Keratinocyte (primary cell): ENCODE measurements around the gene BTN3A1. TPM values are rescaled to one million over a fixed set of nuclear protein-coding genes. Genes with fewer than 3 reads are reported as not detected.

Experiments
- DNase-seq: peaks from one replicate; pipeline ENCODE4 v3.0.0-alpha.2; 2011; ENCODE audit warnings: low read depth, missing footprints, low spot score
- FAIRE-seq: peaks from 2 replicates; lab custom pipeline; 2011; peaks lifted over from hg19 to GRCh38; lab: Jason Lieb, UNC
- H2AFZ ChIP-seq: 2 replicates; pipeline ENCODE4 v1.6.0; 2012; ENCODE audit warnings: low read length, control low read depth, inconsistent platforms; ENCODE audit not compliant: control insufficient read depth
- H3K27ac ChIP-seq: 2 replicates; pipeline ENCODE4 v1.5.1; 2011; ENCODE audit warnings: low read length; ENCODE audit not compliant: control insufficient read depth, insufficient read depth
- H3K27me3 ChIP-seq: 3 replicates; pipeline ENCODE4 v1.6.0; 2011; ENCODE audit warnings: low read length; ENCODE audit not compliant: control insufficient read depth, insufficient read depth; ENCODE audit errors: extremely low read depth
- H3K36me3 ChIP-seq, 2 experiments: 2 replicates in 1 of 2; 3 replicates in 1 of 2; pipeline ENCODE4 v1.5.1; 2011; ENCODE audit warnings: low read length in 2 of 2, mild to moderate bottlenecking in 1 of 2; ENCODE audit not compliant: control insufficient read depth in 2 of 2, insufficient read depth in 2 of 2; ENCODE audit errors: extremely low read depth in 1 of 2
- H3K4me1 ChIP-seq: 3 replicates; pipeline ENCODE4 v1.5.1; 2011; ENCODE audit warnings: low read length; ENCODE audit not compliant: control insufficient read depth, insufficient read depth; ENCODE audit errors: extremely low read depth
- H3K4me2 ChIP-seq: 3 replicates; pipeline ENCODE4 v1.6.0; 2011; ENCODE audit warnings: low read depth, low read length; ENCODE audit not compliant: control insufficient read depth, insufficient read depth; ENCODE audit errors: extremely low read depth
- H3K4me3 ChIP-seq, 3 experiments: fragments of 200-600 bp in 1 of 3; sonication (generic) in 1 of 3; 2 replicates in 2 of 3; 3 replicates in 1 of 3; pipeline ENCODE4 v1.5.1; 2011 to 2016; ENCODE audit warnings: low read length in 3 of 3, mild to moderate bottlenecking in 3 of 3, control low read depth in 2 of 3, inconsistent platforms in 1 of 3, low read depth in 1 of 3, mixed read lengths in 1 of 3, mixed run types in 1 of 3, moderate library complexity in 1 of 3; ENCODE audit not compliant: control insufficient read depth in 2 of 3, insufficient read depth in 2 of 3; ENCODE audit errors: extremely low read depth in 1 of 3
- H3K79me2 ChIP-seq: 2 replicates; pipeline ENCODE4 v1.6.0; 2012; ENCODE audit warnings: low read length; ENCODE audit not compliant: control insufficient read depth, insufficient read depth
- H3K9ac ChIP-seq: 3 replicates; pipeline ENCODE4 v1.6.0; 2011; ENCODE audit warnings: low read length; ENCODE audit not compliant: control insufficient read depth, insufficient read depth; ENCODE audit errors: extremely low read depth
- H3K9me1 ChIP-seq: 3 replicates; pipeline ENCODE4 v1.6.0; 2011; ENCODE audit warnings: low read length; ENCODE audit not compliant: control insufficient read depth, insufficient read depth; ENCODE audit errors: extremely low read depth
- H3K9me3 ChIP-seq: 2 replicates; pipeline ENCODE4 v1.5.1; 2012; ENCODE audit warnings: low read depth, low read length; ENCODE audit not compliant: control insufficient read depth
- H4K20me1 ChIP-seq: 3 replicates; pipeline ENCODE4 v1.6.0; 2011; ENCODE audit warnings: low read length; ENCODE audit not compliant: control insufficient read depth, insufficient read depth; ENCODE audit errors: extremely low read depth
- EZH2 ChIP-seq: IDR thresholded peaks from one replicate; pipeline ENCODE4 v1.6.1; 2012; ENCODE audit warnings: inconsistent platforms, mild to moderate bottlenecking, low read length, moderate library complexity
- dilution Hi-C: fragments of 300-500 bp; cut with MboI; formaldehyde crosslinking; loops from one replicate; pipeline ENCODE4 v1.7.0; 2020; ENCODE audit warnings: low sequenced_read_pairs; ENCODE audit not compliant: extremely low pct_ligation_motif_present
- polyA plus RNA-seq, 5 experiments: library from polyadenylated mRNA; depleted of rRNA in 3 of 5; stranded (reverse) in 3 of 5; stranded (forward) in 1 of 5; unstranded in 1 of 5; fragments of >200 nt; gene quantifications; 1 replicate in 1 of 5; 2 replicates in 3 of 5; 3 replicates in 1 of 5; pipeline versions ENCODE4 v1.2.1 to v1.2.3, GENCODE V29; 2011 to 2012; ENCODE audit warnings: missing spikeins in 2 of 5, low read depth in 1 of 5, low replicate concordance in 1 of 5
- TF ChIP-seq, protein P1 (sequence below), 3 experiments: IDR thresholded peaks in 1 of 3; conservative IDR thresholded peaks in 1 of 3; optimal IDR thresholded peaks in 1 of 3; 2 replicates in 2 of 3; 3 replicates in 1 of 3; pipeline versions ENCODE3 to v1.5.1; 2011; ENCODE audit warnings: low read length in 3 of 3, mild to moderate bottlenecking in 3 of 3, moderate library complexity in 2 of 3, control low read depth in 1 of 3, inconsistent platforms in 1 of 3; ENCODE audit not compliant: insufficient read depth in 2 of 3; ENCODE audit errors: extremely low read depth in 1 of 3

BTN3A1 gene
- polyA plus RNA-seq, 1 donor (not counting 4 experiments of a cell fraction or from before 2014, with no cell fraction given), result 6.9 TPM

DNA sequence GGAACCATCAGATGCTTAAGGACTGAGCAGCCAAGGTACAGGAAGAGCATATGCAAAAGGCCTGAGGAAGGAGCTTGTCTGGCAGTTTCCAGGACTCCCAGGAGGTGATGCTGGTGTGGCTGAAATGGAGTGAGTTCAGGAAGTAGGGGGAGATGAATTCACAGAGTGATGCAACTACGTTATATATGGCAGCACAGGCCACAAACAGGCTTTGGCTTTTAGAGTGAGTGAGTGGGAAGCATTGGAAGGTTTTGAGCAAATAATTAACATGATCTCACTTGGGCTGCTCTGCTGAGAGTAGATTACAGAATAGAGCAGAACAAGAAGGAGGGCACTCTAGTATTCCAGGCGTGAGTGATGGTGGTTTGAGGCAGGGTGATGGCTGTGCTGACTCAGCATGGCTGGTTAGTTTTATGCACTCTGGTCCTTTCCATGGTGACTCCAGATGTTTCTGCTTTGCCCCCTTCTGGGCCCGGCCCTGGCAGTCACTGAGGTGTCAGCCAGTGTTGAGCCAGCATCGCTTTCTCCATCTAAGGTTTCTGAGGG is 12.7 kb upstream of the BTN3A1 start:
- no peak for FAIRE-seq

GRCh38 chr6:26390531-26390930 is 11.5 kb upstream of the BTN3A1 start:
- FAIRE-seq (no peak), DNase-seq (no peak)
- no peaks in the 10 kb centered on the region for H3K27me3 ChIP-seq

More for the DNA sequence above, 12.7 kb upstream of the BTN3A1 start:
- H3K4me2 ChIP-seq, result no peak overlapping the region
- no peak overlapping the region for H3K27ac ChIP-seq
- H3K9me1 ChIP-seq, result no peaks in the 10 kb centered on the region
- no peaks in the 10 kb centered on the region for H3K79me2 ChIP-seq
- H2AFZ ChIP-seq, result no peak overlapping the region
- H3K27me3 ChIP-seq, result no peaks in the 10 kb centered on the region
- peaks cover 6% of the 10 kb centered on the region for H3K4me1 ChIP-seq
- DNase-seq, result no peak
- H3K36me3 ChIP-seq, result peaks cover 0 to 1% of the 10 kb centered on the region in 2 experiments
- no peak overlapping the region for H3K4me3 ChIP-seq
- no peaks in the 10 kb centered on the region for H3K9me3 ChIP-seq
- no peak overlapping the region for H3K9ac ChIP-seq
- TF ChIP-seq, protein P1, sequence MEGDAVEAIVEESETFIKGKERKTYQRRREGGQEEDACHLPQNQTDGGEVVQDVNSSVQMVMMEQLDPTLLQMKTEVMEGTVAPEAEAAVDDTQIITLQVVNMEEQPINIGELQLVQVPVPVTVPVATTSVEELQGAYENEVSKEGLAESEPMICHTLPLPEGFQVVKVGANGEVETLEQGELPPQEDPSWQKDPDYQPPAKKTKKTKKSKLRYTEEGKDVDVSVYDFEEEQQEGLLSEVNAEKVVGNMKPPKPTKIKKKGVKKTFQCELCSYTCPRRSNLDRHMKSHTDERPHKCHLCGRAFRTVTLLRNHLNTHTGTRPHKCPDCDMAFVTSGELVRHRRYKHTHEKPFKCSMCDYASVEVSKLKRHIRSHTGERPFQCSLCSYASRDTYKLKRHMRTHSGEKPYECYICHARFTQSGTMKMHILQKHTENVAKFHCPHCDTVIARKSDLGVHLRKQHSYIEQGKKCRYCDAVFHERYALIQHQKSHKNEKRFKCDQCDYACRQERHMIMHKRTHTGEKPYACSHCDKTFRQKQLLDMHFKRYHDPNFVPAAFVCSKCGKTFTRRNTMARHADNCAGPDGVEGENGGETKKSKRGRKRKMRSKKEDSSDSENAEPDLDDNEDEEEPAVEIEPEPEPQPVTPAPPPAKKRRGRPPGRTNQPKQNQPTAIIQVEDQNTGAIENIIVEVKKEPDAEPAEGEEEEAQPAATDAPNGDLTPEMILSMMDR (optimal IDR thresholded peaks at IDR 0.05 in 1 of 3, IDR thresholded peaks at IDR 0.05 in 1 of 3, conservative IDR thresholded peaks at IDR 0.05 in 1 of 3; ENCODE audit: extremely low read depth in 1 of 3, insufficient read depth in 2 of 3, low read length in 3 of 3), result peak in 1 of 3 experiments; percentile 10
- TF ChIP-seq EZH2, result no peak
- no peaks in the 10 kb centered on the region for H4K20me1 ChIP-seq
- dilution Hi-C loops, result no loop called here

More at GRCh38 chr6:26390531-26390930, 11.5 kb upstream of the BTN3A1 start:
- Histone ChIP-seq H3K36me3 (peaks cover 0 to 1% of the 10 kb centered on the region in 2 experiments), H3K79me2 (no peaks in the 10 kb centered on the region), H3K4me2 (no peak overlapping the region), H3K9ac (no peak overlapping the region), H3K9me1 (no peaks in the 10 kb centered on the region), H4K20me1 (no peaks in the 10 kb centered on the region), H3K27ac (no peak overlapping the region), H3K4me3 (no peak overlapping the region), H2AFZ (no peak overlapping the region), H3K9me3 (no peaks in the 10 kb centered on the region), H3K4me1 (peaks cover 8% of the 10 kb centered on the region)
- dilution Hi-C loops, result no loop called here
- no peak for TF ChIP-seq EZH2
- TF ChIP-seq, protein P1 (optimal IDR thresholded peaks at IDR 0.05 in 1 of 3, IDR thresholded peaks at IDR 0.05 in 1 of 3, conservative IDR thresholded peaks at IDR 0.05 in 1 of 3; ENCODE audit: extremely low read depth in 1 of 3, insufficient read depth in 2 of 3, low read length in 3 of 3), result no peak
